ENCODE measurements around the gene NBAS. TPM values are rescaled to one million over a fixed set of nuclear protein-coding genes. Genes with fewer than 3 reads are reported as not detected.

The NBAS gene
- total and polyA plus RNA-seq, 7 donors, result 19.5 to 52.8 (median 27.0) TPM

- intact Hi-C loops (cut with DNase I), result no loop called here
- H3K4me1 ChIP-seq, result no peaks in the 10 kb centered on the region
Measured at GRCh38 chr2:15142069-15142689, 419.0 kb downstream of the NBAS start.

GRCh38 chr2:15141211-15141610 is 419.9 kb downstream of the NBAS start:
- H3K27ac ChIP-seq, result no peak overlapping the region
- ATAC-seq, result no peak
- no peak for TF ChIP-seq CTCF (IDR thresholded peaks at IDR 0.05)
- peaks cover 7% of the 10 kb centered on the region for H3K9me3 ChIP-seq
- no peak for DNase-seq
- no peak overlapping the region for H3K4me3 ChIP-seq
- H3K27me3 ChIP-seq (ENCODE audit: insufficient read depth in 3 of 3, low read length in 2 of 3), result no peaks in the 10 kb centered on the region
- H3K4me1 ChIP-seq, result no peaks in the 10 kb centered on the region
- intact Hi-C loops (cut with DNase I), result no loop called here
- no peaks in the 10 kb centered on the region for H3K36me3 ChIP-seq (ENCODE audit: insufficient read depth in 1 of 2, low read depth in 1 of 2)
- WGBS, 3 donors, result 91 to 94% (median 92%) methylated on average over 7 of the region's 7 CpGs

More at GRCh38 chr2:15142069-15142689, 419.0 kb downstream of the NBAS start:
- no peak for DNase-seq
- H3K4me3 ChIP-seq, result no peak overlapping the region
- H3K27ac ChIP-seq, result no peak overlapping the region
- no peaks in the 10 kb centered on the region for H3K36me3 ChIP-seq (ENCODE audit: insufficient read depth in 1 of 2, low read depth in 1 of 2)
- no peak for ATAC-seq
- TF ChIP-seq CTCF (IDR thresholded peaks at IDR 0.05), result no peak
- H3K9me3 ChIP-seq, result peaks cover 7% of the 10 kb centered on the region
- WGBS, 3 donors, result 18 to 21% (median 18%) methylated on average over 14 of the region's 14 CpGs
- H3K27me3 ChIP-seq (ENCODE audit: insufficient read depth in 3 of 3, low read length in 2 of 3), result no peaks in the 10 kb centered on the region

GRCh38 chr2:15136639-15137038 is 424.5 kb downstream of the NBAS start:
- ATAC-seq, result no peak
- H3K9me3 ChIP-seq, result peaks cover 7% of the 10 kb centered on the region
- DNase-seq, result no peak
- H3K27me3 ChIP-seq (ENCODE audit: insufficient read depth in 3 of 3, low read length in 2 of 3), result no peaks in the 10 kb centered on the region
- no peak overlapping the region for H3K27ac ChIP-seq
- H3K4me3 ChIP-seq, result no peak overlapping the region
- no peaks in the 10 kb centered on the region for H3K4me1 ChIP-seq
- TF ChIP-seq CTCF (IDR thresholded peaks at IDR 0.05), result no peak
- 89 to 91% (median 91%) methylated on average over 6 of the region's 6 CpGs for WGBS, 3 donors
- intact Hi-C loops (cut with DNase I), result no loop called here
- no peaks in the 10 kb centered on the region for H3K36me3 ChIP-seq (ENCODE audit: insufficient read depth in 1 of 2, low read depth in 1 of 2)

GRCh38 chr2:15134957-15135356 is 426.2 kb downstream of the NBAS start:
- 93 to 100% (median 96%) methylated on average over 3 of the region's 3 CpGs for WGBS, 3 donors

More at GRCh38 chr2:15134957-15135356, 426.2 kb downstream of the NBAS start:
- ATAC-seq, result no peak
- DNase-seq, result no peak
- no peaks in the 10 kb centered on the region for H3K4me1 ChIP-seq
- H3K27me3 ChIP-seq (ENCODE audit: insufficient read depth in 3 of 3, low read length in 2 of 3), result no peaks in the 10 kb centered on the region
- H3K27ac ChIP-seq, result no peak overlapping the region
- intact Hi-C loops (cut with DNase I), result no loop called here
- no peak for TF ChIP-seq CTCF (IDR thresholded peaks at IDR 0.05)
- no peaks in the 10 kb centered on the region for H3K36me3 ChIP-seq (ENCODE audit: insufficient read depth in 1 of 2, low read depth in 1 of 2)
- H3K9me3 ChIP-seq, result peaks cover 4% of the 10 kb centered on the region
- no peak overlapping the region for H3K4me3 ChIP-seq

Measured in psoas muscle (tissue), 8 donors.